Stomach (tissue), 9 donors: ENCODE measurements around the gene TUBB6. TPM values are rescaled to one million over a fixed set of nuclear protein-coding genes. Genes with fewer than 3 reads are reported as not detected.

ENCODE experiments used
- DNase-seq, 2 donors: peaks; one replicate each; pipeline versions ENCODE4 v3.0.0 to v3.0.0-alpha.2; 2013 to 2019
- H3K27ac ChIP-seq, 5 donors: fragments of 200-600 bp in 4 of 5; sonication (generic) in 4 of 5; one replicate each; pipeline ENCODE4 v1.5.1; 2013 to 2019; ENCODE audit warnings: mild to moderate bottlenecking in 1 of 5, moderate library complexity in 1 of 5
- H3K27me3 ChIP-seq, 3 donors: fragments of 200-600 bp; sonication (generic); one replicate each; pipeline ENCODE4 v1.5.1; 2017 to 2019; ENCODE audit warnings: mixed run types in 1 of 3
- H3K36me3 ChIP-seq, 4 donors: fragments of 200-600 bp; sonication (generic); 1 replicate in 3 of 4; 2 replicates in 1 of 4; pipeline ENCODE4 v1.5.1; 2016 to 2019
- H3K4me1 ChIP-seq, 4 donors: fragments of 200-600 bp; sonication (generic); one replicate each; pipeline ENCODE4 v1.5.1; 2016 to 2019
- H3K4me3 ChIP-seq, 4 donors: fragments of 200-600 bp; sonication (generic) in 3 of 4; one replicate each; pipeline ENCODE4 v1.5.1; 2016 to 2019; ENCODE audit warnings: mild to moderate bottlenecking in 1 of 4
- H3K9me3 ChIP-seq, 4 donors: fragments of 200-600 bp; sonication (generic); one replicate each; pipeline ENCODE4 v1.5.1; 2016 to 2019
- CTCF ChIP-seq, 7 experiments: fragments of 450-650 bp in 4 of 7; fragments of 200-600 bp in 3 of 7; sonication (generic) in 3 of 7; IDR thresholded peaks; one replicate each; pipeline ENCODE4 v1.5.1; 2016 to 2019; ENCODE audit warnings: antibody characterized with exemption in 7 of 7, control low read depth in 2 of 7, mild to moderate bottlenecking in 1 of 7
- EP300 ChIP-seq: sonication (generic); formaldehyde crosslinking; IDR thresholded peaks from one replicate; pipeline ENCODE4 v1.6.1; 2017; ENCODE audit warnings: antibody characterized with exemption
- POLR2A ChIP-seq, 4 donors: fragments of 450-650 bp; IDR thresholded peaks; one replicate each; pipeline ENCODE4 v1.6.1; 2016; ENCODE audit warnings: antibody characterized with exemption in 4 of 4, control low read depth in 2 of 4, mild to moderate bottlenecking in 1 of 4, moderate library complexity in 1 of 4
- POLR2AphosphoS5 ChIP-seq, 3 donors: sonication (generic); formaldehyde crosslinking; IDR thresholded peaks; one replicate each; pipeline ENCODE4 v1.6.1; 2016; ENCODE audit warnings: antibody characterized with exemption in 3 of 3
- WGBS, 5 donors: extraction: QIAGEN DNeasy Blood & Tissue Kit in 3 of 5; methylation state at CpG; one replicate each; pipeline versions ENCODE4 v1.1.5 to v1.1.7; 2013 to 2018; 5-methylcytosine and 5-hydroxymethylcytosine counted together
- intact Hi-C: fragments of 100-400 bp; cut with DNase I; formaldehyde crosslinking; loops from one replicate; pipeline ENCODE4 v1.15.1; 2023; ENCODE audit warnings: low total_unique reads
- polyA plus RNA-seq, 3 donors: library from polyadenylated mRNA; stranded (reverse); fragments of 200-250 nt; gene quantifications; one replicate each; pipeline ENCODE4 v1.2.3, GENCODE V29; 2013
- total RNA-seq, 5 donors: library from RNA; depleted of rRNA; stranded (reverse); fragments of >200 nt; gene quantifications; one replicate each; pipeline versions ENCODE4 v1.1.0 to v1.2.3, GENCODE V29; 2014 to 2016
- donor health status: healthy with polysubstance abuse.
- donor health status: Bipolar disorder and iron deficiency.
- donor health status: healthy.

Gene TUBB6
- total and polyA plus RNA-seq, 8 donors = 66.6 to 333 (median 174) TPM

- peaks cover 0 to 51% (median 30%) of the 10 kb centered on the region in 3 donors for H3K27me3 ChIP-seq
- 49 to 64% (median 58%) methylated on average over 6 to 7 of the region's 7 CpGs for WGBS, 5 donors
- intact Hi-C loops = no loop called here
Measured at GRCh38 chr18:12309683-12310198, 1.7 kb downstream of the TUBB6 start.

GRCh38 chr18:12310762-12311161, 2.7 kb downstream of the TUBB6 start:
- peaks cover 31 to 77% (median 53%) of the 10 kb centered on the region in 4 donors for H3K4me1 ChIP-seq
- H3K9me3 ChIP-seq = peaks cover 0 to 11% (median 7%) of the 10 kb centered on the region in 4 donors
- DNase-seq = no peak
- WGBS, 5 donors = 89 to 96% (median 91%) methylated on average over 6 of the region's 6 CpGs
- peaks cover 0 to 28% (median 24%) of the 10 kb centered on the region in 4 donors for H3K36me3 ChIP-seq
- peak overlapping the region in 1 of 4 donors; percentile 65 for H3K4me3 ChIP-seq
- intact Hi-C loops = no loop called here
- peaks cover 0 to 42% (median 30%) of the 10 kb centered on the region in 3 donors for H3K27me3 ChIP-seq
- peak overlapping the region in 3 of 5 donors; percentile 92 to 98 (median 96) for H3K27ac ChIP-seq
- TF ChIP-seq POLR2A (IDR thresholded peaks at IDR 0.05) (no peak), POLR2AphosphoS5 (IDR thresholded peaks at IDR 0.05) (no peak)

More at GRCh38 chr18:12309683-12310198, 1.7 kb downstream of the TUBB6 start:
- H3K36me3 ChIP-seq = peaks cover 0 to 27% (median 24%) of the 10 kb centered on the region in 4 donors
- H3K4me3 ChIP-seq = peak overlapping the region; percentile 58 to 81 (median 69)
- peaks cover 31 to 73% (median 53%) of the 10 kb centered on the region in 4 donors for H3K4me1 ChIP-seq
- no peak for DNase-seq
- H3K9me3 ChIP-seq = peaks cover 0 to 11% (median 7%) of the 10 kb centered on the region in 4 donors
- H3K27ac ChIP-seq = peak overlapping the region in 4 of 5 donors; percentile 92 to 98 (median 95)
- TF ChIP-seq CTCF (IDR thresholded peaks at IDR 0.05) = no peak
- no peak for TF ChIP-seq POLR2A (IDR thresholded peaks at IDR 0.05)
- TF ChIP-seq POLR2AphosphoS5 (IDR thresholded peaks at IDR 0.05) = peak in 1 of 3 donors; percentile 1

GRCh38 chr18:12312976-12313375, 4.9 kb downstream of the TUBB6 start:
- Histone ChIP-seq H3K36me3 (peaks cover 0 to 34% (median 24%) of the 10 kb centered on the region in 4 donors), H3K4me3 (no peak overlapping the region), H3K27me3 (peaks cover 0 to 20% (median 10%) of the 10 kb centered on the region in 3 donors), H3K9me3 (peaks cover 0 to 11% (median 7%) of the 10 kb centered on the region in 4 donors), H3K27ac (no peak overlapping the region), H3K4me1 (peaks cover 20 to 77% (median 52%) of the 10 kb centered on the region in 4 donors)
- TF ChIP-seq EP300 (no peak), POLR2AphosphoS5 (IDR thresholded peaks at IDR 0.05) (no peak), POLR2A (IDR thresholded peaks at IDR 0.05) (no peak), CTCF (IDR thresholded peaks at IDR 0.05) (no peak)
- no peak for DNase-seq
- intact Hi-C loops = no loop called here

- Histone ChIP-seq H3K27me3 (peaks cover 0 to 13% (median 4%) of the 10 kb centered on the region in 3 donors), H3K9me3 (peaks cover 0 to 11% (median 7%) of the 10 kb centered on the region in 4 donors), H3K36me3 (peaks cover 0 to 40% (median 24%) of the 10 kb centered on the region in 4 donors), H3K27ac (peak overlapping the region in 3 of 5 donors; percentile 40 to 62 (median 41)), H3K4me3 (peak overlapping the region in 1 of 4 donors; percentile 3), H3K4me1 (peaks cover 21 to 79% (median 53%) of the 10 kb centered on the region in 4 donors)
- intact Hi-C loops = no loop called here
- no peak for DNase-seq
- TF ChIP-seq CTCF (IDR thresholded peaks at IDR 0.05) (no peak), POLR2AphosphoS5 (IDR thresholded peaks at IDR 0.05) (no peak), EP300 (no peak), POLR2A (IDR thresholded peaks at IDR 0.05) (no peak)
- 79 to 92% (median 89%) methylated on average over 5 of the region's 5 CpGs for WGBS, 5 donors
Measured at GRCh38 chr18:12313530-12314245, 5.6 kb downstream of the TUBB6 start.
